Psoas muscle (tissue), 8 donors: Measurements from ENCODE around the gene SKOR2. TPM values are rescaled to one million over a fixed set of nuclear protein-coding genes. Genes with fewer than 3 reads are reported as not detected.
"Not testable (repeated sequence)": the region's sequence is repeated elsewhere in the genome, so short reads cannot be mapped to it uniquely, and the experiment has no call there.

Experiments used
- ATAC-seq, 4 donors: fragments of 200-7000 bp; cut with Tn5 transposase; one replicate each; pipeline ENCODE4 v1.9.1; 2020; ENCODE audit warnings: moderate library complexity in 3 of 4, mild to moderate bottlenecking in 2 of 4
- DNase-seq, 2 donors: peaks; one replicate each; pipeline ENCODE4 v3.0.0-alpha.2; 2020
- H3K27ac ChIP-seq: fragments of 200-600 bp; one replicate; pipeline ENCODE4 v1.8.0; 2022
- H3K27me3 ChIP-seq, 3 donors: fragments of 200-600 bp in 1 of 3; one replicate each; pipeline versions ENCODE4 v1.6.1 to v1.8.0; 2013 to 2022; ENCODE audit warnings: low read length in 2 of 3, mild to moderate bottlenecking in 2 of 3, moderate library complexity in 1 of 3; ENCODE audit not compliant: insufficient read depth in 3 of 3
- H3K36me3 ChIP-seq, 2 donors: fragments of 200-600 bp in 1 of 2; one replicate each; pipeline versions ENCODE4 v1.6.1 to v1.8.0; 2013 to 2022; ENCODE audit warnings: low read depth in 1 of 2, mild to moderate bottlenecking in 1 of 2, moderate library complexity in 1 of 2; ENCODE audit not compliant: insufficient read depth in 1 of 2
- H3K4me1 ChIP-seq: fragments of 200-600 bp; one replicate; pipeline ENCODE4 v1.8.0; 2022
- H3K4me3 ChIP-seq: fragments of 200-600 bp; one replicate; pipeline ENCODE4 v1.8.0; 2022; ENCODE audit warnings: mild to moderate bottlenecking
- H3K9me3 ChIP-seq: fragments of 200-600 bp; one replicate; pipeline ENCODE4 v1.8.0; 2022
- WGBS, 3 donors: extraction: QIAGEN DNeasy Blood & Tissue Kit; methylation state at CpG; one replicate each; pipeline versions ENCODE4 v1.1.6 to v1.1.7; 2013; 5-methylcytosine and 5-hydroxymethylcytosine counted together
- intact Hi-C, 2 donors: fragments of 100-400 bp; cut with DNase I; formaldehyde crosslinking; loops; one replicate each; pipeline versions ENCODE4 v1.11.0 to v1.14.2; 2022
- polyA plus RNA-seq, 3 donors: library from polyadenylated mRNA; stranded (reverse); fragments of 200-250 nt; gene quantifications; one replicate each; pipeline ENCODE4 v1.2.3, GENCODE V29; 2013
- total RNA-seq, 4 donors: library from RNA; stranded (reverse); fragmentation: NEBNext Ultra II Directional in 2 of 4; extraction: Animal tissue kit (Norgen Biotek cat#: 25700) in 2 of 4; gene quantifications; one replicate each; pipeline versions ENCODE4 v1.2.1 to v1.2.4, GENCODE V29; 2021 to 2023
- TF ChIP-seq, protein P1 (sequence below): fragments of 200-600 bp; IDR thresholded peaks from one replicate; pipeline ENCODE4 v1.8.0; 2022; ENCODE audit warnings: antibody characterized with exemption
- donor health status: healthy with polysubstance abuse.
- donor health status: DM: no; HTN: no; CAD: no; lungs with moderate emphysema.
- donor health status: Bipolar disorder and iron deficiency.
- donor health status: healthy.
- donor health status: DM: yes; HTN: yes; CAD: no.
- donor health status: DM: no; HTN: no; CAD: no.
- donor health status: DM: no; HTN: no; CAD: no.
- donor health status: DM: yes; HTN: yes; CAD: no.

Gene SKOR2
- total and polyA plus RNA-seq, 7 donors: not detected

DNA sequence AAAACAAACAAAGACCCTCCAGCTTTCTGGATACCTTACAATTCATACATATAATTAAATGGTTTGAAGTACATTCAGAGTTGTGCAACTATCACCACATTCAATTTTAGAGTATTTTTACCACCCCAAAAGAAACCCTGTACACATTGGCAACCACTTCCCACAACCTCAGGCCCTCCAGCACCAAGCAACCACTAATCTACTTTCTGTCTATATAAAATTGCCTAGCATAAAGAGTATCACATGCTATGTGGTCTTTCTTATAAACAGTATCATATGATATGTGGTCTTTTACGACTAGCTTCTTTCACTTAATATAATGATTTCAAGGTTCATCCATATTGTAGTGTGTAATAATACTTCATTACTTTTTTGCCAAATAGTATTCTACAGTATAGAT is 82.5 kb downstream of the SKOR2 start:
- Histone ChIP-seq H3K4me3 (no peak overlapping the region), H3K27ac (no peak overlapping the region), H3K4me1 (peaks cover 6% of the 10 kb centered on the region), H3K9me3 (no peaks in the 10 kb centered on the region), H3K36me3 (peaks cover 0 to 6% of the 10 kb centered on the region in 2 donors), H3K27me3 (no peaks in the 10 kb centered on the region)
- ATAC-seq: no peak
- 53 to 78% (median 71%) methylated on average over 1 of the region's 1 CpG for WGBS, 3 donors
- TF ChIP-seq, protein P1, sequence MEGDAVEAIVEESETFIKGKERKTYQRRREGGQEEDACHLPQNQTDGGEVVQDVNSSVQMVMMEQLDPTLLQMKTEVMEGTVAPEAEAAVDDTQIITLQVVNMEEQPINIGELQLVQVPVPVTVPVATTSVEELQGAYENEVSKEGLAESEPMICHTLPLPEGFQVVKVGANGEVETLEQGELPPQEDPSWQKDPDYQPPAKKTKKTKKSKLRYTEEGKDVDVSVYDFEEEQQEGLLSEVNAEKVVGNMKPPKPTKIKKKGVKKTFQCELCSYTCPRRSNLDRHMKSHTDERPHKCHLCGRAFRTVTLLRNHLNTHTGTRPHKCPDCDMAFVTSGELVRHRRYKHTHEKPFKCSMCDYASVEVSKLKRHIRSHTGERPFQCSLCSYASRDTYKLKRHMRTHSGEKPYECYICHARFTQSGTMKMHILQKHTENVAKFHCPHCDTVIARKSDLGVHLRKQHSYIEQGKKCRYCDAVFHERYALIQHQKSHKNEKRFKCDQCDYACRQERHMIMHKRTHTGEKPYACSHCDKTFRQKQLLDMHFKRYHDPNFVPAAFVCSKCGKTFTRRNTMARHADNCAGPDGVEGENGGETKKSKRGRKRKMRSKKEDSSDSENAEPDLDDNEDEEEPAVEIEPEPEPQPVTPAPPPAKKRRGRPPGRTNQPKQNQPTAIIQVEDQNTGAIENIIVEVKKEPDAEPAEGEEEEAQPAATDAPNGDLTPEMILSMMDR: no peak
- DNase-seq: no peak
- intact Hi-C loops: no loop called here

DNA sequence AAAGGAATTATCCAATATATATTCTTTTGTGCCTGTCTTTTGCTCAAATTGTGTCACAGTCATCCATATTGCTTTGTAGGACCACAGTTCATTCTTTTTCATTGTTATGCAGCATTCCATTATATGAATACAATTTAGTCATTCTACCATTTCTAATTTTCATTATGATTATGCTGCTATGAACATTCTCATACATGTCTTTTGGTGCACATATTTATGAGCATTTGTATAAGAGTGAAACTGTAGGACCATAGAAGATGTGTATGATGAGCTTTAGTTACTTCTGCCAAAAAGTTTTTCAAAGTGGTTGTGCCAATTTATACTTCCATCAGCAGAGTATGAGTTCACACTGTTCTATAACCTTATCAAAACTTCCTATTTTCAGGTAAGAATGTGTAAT is 83.0 kb downstream of the SKOR2 start:
- Histone ChIP-seq H3K36me3 (peaks cover 0 to 6% of the 10 kb centered on the region in 2 donors), H3K9me3 (no peaks in the 10 kb centered on the region), H3K4me1 (peaks cover 5% of the 10 kb centered on the region), H3K27me3 (no peaks in the 10 kb centered on the region), H3K4me3 (no peak overlapping the region), H3K27ac (no peak overlapping the region)
- intact Hi-C loops: no loop called here
- TF ChIP-seq, protein P1: no peak
- DNase-seq (no peak), ATAC-seq (no peak)

DNA sequence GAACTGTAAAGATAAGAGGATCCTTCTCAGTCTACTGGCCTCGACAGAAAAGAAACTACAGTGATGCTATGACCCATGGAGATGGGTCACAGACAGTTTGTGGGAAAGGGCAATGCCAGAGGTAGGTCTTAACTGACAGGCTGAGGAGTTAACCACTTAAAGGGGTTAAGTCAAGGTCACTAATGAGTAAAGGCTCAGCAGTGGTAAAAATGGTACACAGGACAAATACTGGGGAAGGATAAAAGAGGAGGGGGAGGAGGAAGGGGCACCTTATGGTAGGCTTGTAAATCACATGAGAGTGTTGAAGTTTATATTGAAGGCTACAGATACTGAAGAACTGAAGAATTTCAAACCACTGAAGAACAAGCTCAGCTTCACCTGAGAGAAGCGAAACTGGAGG is 85.2 kb downstream of the SKOR2 start:
- peak in 2 of 4 donors; percentile 21 to 28 for ATAC-seq
- TF ChIP-seq, protein P1: no peak
- 78 to 90% (median 82%) methylated on average over 2 of the region's 2 CpGs for WGBS, 3 donors

DNA sequence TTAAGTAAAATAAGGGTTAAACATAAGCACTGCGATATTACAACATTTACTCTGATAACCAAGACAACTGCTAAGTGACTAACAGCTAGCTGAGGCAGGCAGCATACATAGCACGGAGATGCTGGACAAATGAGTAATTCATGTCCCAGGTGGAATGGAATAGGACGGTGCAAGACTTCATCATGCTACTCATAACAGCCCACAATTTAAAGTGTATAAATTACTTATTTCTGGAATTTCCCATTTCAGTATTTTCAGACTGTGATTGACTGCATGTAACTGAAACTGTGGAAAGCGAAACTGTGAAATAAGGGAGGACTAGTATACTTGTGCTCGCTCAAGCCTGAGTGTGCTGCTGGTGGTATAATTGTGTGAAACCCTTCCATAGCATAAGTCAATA is 88.2 kb downstream of the SKOR2 start:
- WGBS, 3 donors: 80 to 86% (median 85%) methylated on average over 5 of the region's 5 CpGs
- TF ChIP-seq, protein P1: no peak
- Histone ChIP-seq H3K27me3 (no peaks in the 10 kb centered on the region), H3K27ac (no peak overlapping the region), H3K9me3 (no peaks in the 10 kb centered on the region), H3K36me3 (no peaks in the 10 kb centered on the region), H3K4me3 (no peak overlapping the region), H3K4me1 (no peaks in the 10 kb centered on the region)
- intact Hi-C loops: no loop called here
- DNase-seq (no peak), ATAC-seq (no peak)

More for the DNA sequence above, 85.2 kb downstream of the SKOR2 start:
- Histone ChIP-seq H3K9me3 (no peaks in the 10 kb centered on the region), H3K4me3 (no peak overlapping the region), H3K27me3 (no peaks in the 10 kb centered on the region), H3K4me1 (no peaks in the 10 kb centered on the region), H3K27ac (no peak overlapping the region), H3K36me3 (no peaks in the 10 kb centered on the region)
- intact Hi-C loops: no loop called here
- no peak for DNase-seq

DNA sequence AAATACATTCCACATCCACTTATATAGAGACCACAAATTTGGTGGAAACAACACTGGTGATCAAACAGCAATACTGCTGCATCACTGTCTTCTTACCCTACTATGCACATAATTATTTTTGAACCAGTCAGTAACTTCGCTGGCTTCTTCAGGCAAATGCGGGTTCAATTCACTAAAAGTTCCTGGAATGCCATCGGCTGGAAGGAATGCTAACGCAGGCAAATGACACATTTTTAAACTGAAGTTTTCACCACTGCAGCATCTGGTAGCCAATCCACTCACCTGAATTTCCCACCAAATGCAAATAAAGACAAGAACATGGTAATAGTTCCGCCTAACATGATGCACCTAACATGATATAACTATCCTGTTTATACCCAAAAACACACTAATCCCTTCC is 91.2 kb downstream of the SKOR2 start:
- no peak for DNase-seq
- Histone ChIP-seq H3K9me3 (no peaks in the 10 kb centered on the region), H3K36me3 (peaks cover 0 to 7% of the 10 kb centered on the region in 2 donors), H3K27ac (no peak overlapping the region), H3K27me3 (no peaks in the 10 kb centered on the region), H3K4me3 (no peak overlapping the region), H3K4me1 (no peaks in the 10 kb centered on the region)
- no peak for ATAC-seq
- TF ChIP-seq, protein P1: no peak
- WGBS, 3 donors: 96 to 99% (median 97%) methylated on average over 5 of the region's 5 CpGs
- intact Hi-C loops: no loop called here

DNA sequence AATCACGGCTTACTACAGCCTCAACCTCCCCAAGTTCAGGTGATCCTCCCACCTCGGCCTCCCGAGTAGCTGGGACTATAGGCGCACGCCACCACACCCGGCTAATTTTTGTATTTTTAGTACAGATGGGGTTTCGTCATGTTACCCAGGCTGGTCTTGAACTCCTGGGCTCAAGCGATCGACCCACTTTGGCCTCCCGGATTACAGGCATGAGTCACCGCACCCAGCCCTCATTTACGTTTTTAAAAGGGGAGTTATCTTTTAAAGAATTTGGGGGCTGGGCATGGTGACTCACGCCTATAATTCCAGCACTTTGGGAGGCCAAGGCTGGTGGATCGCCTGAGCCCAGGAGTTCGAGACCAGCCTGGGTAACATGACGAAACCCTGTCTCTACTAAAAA is 93.1 kb downstream of the SKOR2 start:
- H3K4me3 ChIP-seq, H3K9me3 ChIP-seq, H3K4me1 ChIP-seq, DNase-seq, H3K27me3 ChIP-seq, H3K27ac ChIP-seq, intact Hi-C loops: not testable (repeated sequence)
- WGBS, 3 donors: 93 to 96% (median 94%) methylated on average over 16 of the region's 16 CpGs
- ATAC-seq: peak in 1 of 4 donors; percentile 17
- peaks cover 0 to 26% of the 10 kb centered on the region in 2 donors for H3K36me3 ChIP-seq
